Endodermal cell (in vitro differentiated cells): ENCODE results near the gene HAPLN1. TPM values are rescaled to one million over a fixed set of nuclear protein-coding genes. Genes with fewer than 3 reads are reported as not detected.

ENCODE experiments used
- DNase-seq: peaks from one replicate; pipeline ENCODE4 v3.0.0-alpha.2; 2017
- H3K27ac ChIP-seq: 2 replicates; pipeline ENCODE4 v1.5.1; 2013; ENCODE audit warnings: mild to moderate bottlenecking, low read depth, low read length, moderate library complexity
- H3K27me3 ChIP-seq: 2 replicates; pipeline ENCODE4 v1.6.1; 2013; ENCODE audit warnings: mild to moderate bottlenecking, low read length, moderate library complexity; ENCODE audit not compliant: insufficient read depth, control insufficient read depth, poor library complexity, severe bottlenecking
- H3K36me3 ChIP-seq: 2 replicates; pipeline ENCODE4 v1.7.0; 2013; ENCODE audit warnings: mild to moderate bottlenecking, low read length, moderate library complexity; ENCODE audit not compliant: control insufficient read depth, insufficient read depth
- H3K4me1 ChIP-seq: one replicate; pipeline ENCODE4 v1.7.0; 2013; ENCODE audit warnings: low read length; ENCODE audit not compliant: control insufficient read depth, insufficient read depth
- H3K4me3 ChIP-seq: 2 replicates; pipeline ENCODE4 v1.5.1; 2013; ENCODE audit warnings: mild to moderate bottlenecking, low read length, moderate library complexity
- H3K9ac ChIP-seq: 2 replicates; pipeline ENCODE4 v1.6.1; 2013; ENCODE audit warnings: mild to moderate bottlenecking, low read length, moderate library complexity; ENCODE audit not compliant: poor library complexity, severe bottlenecking; ENCODE audit errors: extremely low read depth
- H3K9me3 ChIP-seq: 2 replicates; pipeline ENCODE4 v1.6.1; 2013; ENCODE audit warnings: mild to moderate bottlenecking, low read length, moderate library complexity; ENCODE audit not compliant: control insufficient read depth
- H3K27ac Mint-ChIP-seq: 2 replicates; pipeline ENCODE4 v1.8.0; 2020; ENCODE audit warnings: mixed read lengths
- H3K27me3 Mint-ChIP-seq: 2 replicates; pipeline ENCODE4 v1.8.0; 2021; ENCODE audit warnings: mild to moderate bottlenecking, mixed read lengths; ENCODE audit not compliant: insufficient read depth
- H3K36me3 Mint-ChIP-seq: 2 replicates; pipeline ENCODE4 v1.8.0; 2020; ENCODE audit warnings: low read depth, mixed read lengths
- H3K4me1 Mint-ChIP-seq: 2 replicates; pipeline ENCODE4 v1.8.0; 2020; ENCODE audit warnings: mixed read lengths
- H3K4me3 Mint-ChIP-seq: 2 replicates; pipeline ENCODE4 v1.8.0; 2020; ENCODE audit warnings: mild to moderate bottlenecking, moderate library complexity, mixed read lengths
- H3K9me3 Mint-ChIP-seq: 2 replicates; pipeline ENCODE4 v1.8.0; 2020; ENCODE audit warnings: mild to moderate bottlenecking, mixed read lengths
- CTCF ChIP-seq: fragments of 200-600 bp; sonication (generic); conservative IDR thresholded peaks from 2 replicates; pipeline ENCODE4 v1.5.0; 2021; ENCODE audit warnings: antibody characterized with exemption, mild to moderate bottlenecking
- WGBS, 2 experiments: methylation state at CpG; one replicate each; pipeline versions ENCODE4 v1.1.5 to v1.1.7; 2013; ENCODE audit warnings: missing lambda C conversion rate in 2 of 2, mixed read lengths in 1 of 2; ENCODE audit not compliant: insufficient coverage in 1 of 2, insufficient read length in 1 of 2; 5-methylcytosine and 5-hydroxymethylcytosine counted together
- total RNA-seq, 2 donors: library from RNA; stranded (reverse); fragmentation: NEBNext Ultra II Directional in 1 of 2; extraction: Animal tissue kit (Norgen Biotek cat#: 25700) in 1 of 2; gene quantifications; 2 replicates in 1 of 2; 3 replicates in 1 of 2; pipeline ENCODE4 v1.2.1, GENCODE V29; 2021

Gene HAPLN1
- total RNA-seq, 2 donors from 2014 or later: 0.07 to 1.3 TPM

GRCh38 chr5:83731638-83732037 is 11.0 kb upstream of the HAPLN1 start:
- Mint-ChIP-seq H3K36me3 (no peaks in the 10 kb centered on the region), H3K27me3 (no peaks in the 10 kb centered on the region), H3K9me3 (peaks cover 10% of the 10 kb centered on the region), H3K4me1 (peaks cover 10% of the 10 kb centered on the region), H3K4me3 (no peak overlapping the region), H3K27ac (no peak overlapping the region)
- Histone ChIP-seq H3K27me3 (no peaks in the 10 kb centered on the region), H3K9me3 (no peaks in the 10 kb centered on the region), H3K27ac (no peak overlapping the region), H3K36me3 (no peaks in the 10 kb centered on the region), H3K9ac (no peak overlapping the region), H3K4me1 (no peaks in the 10 kb centered on the region), H3K4me3 (no peak overlapping the region)
- no peak for DNase-seq
- WGBS, 2 experiments: 83% methylated on average over 2 of the region's 2 CpGs; no CpG with 5 or more reads in 1 of the 2 experiments
- TF ChIP-seq CTCF: no peak

GRCh38 chr5:83729362-83729761 is 8.7 kb upstream of the HAPLN1 start:
- TF ChIP-seq CTCF: no peak
- H3K4me1 Mint-ChIP-seq: no peaks in the 10 kb centered on the region

GRCh38 chr5:83726912-83727311 is 6.3 kb upstream of the HAPLN1 start:
- Histone ChIP-seq H3K27me3 (peaks cover 15% of the 10 kb centered on the region), H3K9me3 (no peaks in the 10 kb centered on the region), H3K9ac (no peak overlapping the region), H3K4me1 (no peaks in the 10 kb centered on the region), H3K36me3 (no peaks in the 10 kb centered on the region), H3K27ac (no peak overlapping the region), H3K4me3 (no peak overlapping the region)
- 93 to 100% methylated on average over 1 to 2 of the region's 2 CpGs for WGBS, 2 experiments
- Mint-ChIP-seq H3K4me1 (no peaks in the 10 kb centered on the region), H3K27me3 (peaks cover 6% of the 10 kb centered on the region), H3K4me3 (no peak overlapping the region), H3K9me3 (peaks cover 4% of the 10 kb centered on the region), H3K27ac (no peak overlapping the region), H3K36me3 (no peaks in the 10 kb centered on the region)
- no peak for DNase-seq
- no peak for TF ChIP-seq CTCF

More at GRCh38 chr5:83729362-83729761, 8.7 kb upstream of the HAPLN1 start:
- Mint-ChIP-seq H3K9me3 (peaks cover 4% of the 10 kb centered on the region), H3K27ac (no peak overlapping the region), H3K4me3 (no peak overlapping the region), H3K27me3 (no peaks in the 10 kb centered on the region), H3K36me3 (no peaks in the 10 kb centered on the region)
- H3K9me3 ChIP-seq: no peaks in the 10 kb centered on the region
- H3K27me3 ChIP-seq: no peaks in the 10 kb centered on the region
- no peak overlapping the region for H3K4me3 ChIP-seq
- H3K4me1 ChIP-seq: no peaks in the 10 kb centered on the region
- no peak overlapping the region for H3K27ac ChIP-seq
- H3K36me3 ChIP-seq: no peaks in the 10 kb centered on the region
- H3K9ac ChIP-seq: no peak overlapping the region
- DNase-seq: no peak
